ENCODE measurements around the gene IL32.
A peak's percentile ranks its signal among the peaks of the same experiment; 100 is the strongest.

Gene IL32

DNA sequence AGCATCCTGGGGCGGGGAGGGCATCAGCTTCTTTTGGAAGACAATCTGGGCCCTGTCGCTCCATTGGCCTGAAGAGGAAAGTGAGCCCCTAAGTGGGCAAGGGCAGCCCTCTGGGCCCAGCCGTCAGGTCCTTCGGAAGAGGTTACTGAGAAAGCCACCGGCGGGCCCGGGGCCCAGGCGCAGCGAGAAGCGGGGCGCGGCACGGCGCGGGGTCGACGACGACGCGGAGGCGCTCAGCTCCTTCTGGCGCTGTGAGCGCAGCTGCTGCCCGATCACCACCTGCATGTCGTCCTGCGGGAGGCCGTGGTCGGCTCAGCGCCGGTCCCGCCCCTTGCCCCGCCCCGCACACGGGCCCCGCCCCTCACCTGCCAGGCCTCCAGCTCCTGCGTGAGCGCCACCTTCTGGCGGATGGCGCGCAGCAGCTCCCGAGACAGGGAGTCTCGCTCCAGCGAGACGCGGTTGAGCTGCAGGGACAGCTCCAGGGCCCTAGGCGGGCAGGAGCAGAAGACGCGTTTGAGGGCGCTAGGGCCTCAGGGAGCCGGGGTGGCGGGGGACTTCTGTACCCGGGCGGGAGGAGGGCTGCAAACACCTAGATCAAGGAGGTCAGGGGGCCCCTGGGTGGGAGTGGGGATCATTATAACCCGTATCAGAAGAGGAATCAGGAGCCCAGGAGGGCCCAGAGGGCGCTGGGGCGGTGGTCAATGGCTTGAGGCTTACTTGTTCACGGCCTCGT lies 37.3 kb upstream of the IL32 start:
- peaks cover 18% of the 10 kb centered on the region for H3K4me1 ChIP-seq (ENCODE audit: control insufficient read depth, insufficient read depth, low read depth, low read length)
- no peak overlapping the region for H3K4ac ChIP-seq (ENCODE audit: low read depth in 1 of 2, low read length in 2 of 2)
- no peak overlapping the region for H2AK5ac ChIP-seq (ENCODE audit: low read length, severe bottlenecking)
- peaks cover 4% of the 10 kb centered on the region for H3K79me1 ChIP-seq (replicated peaks; ENCODE audit: low read length, poor library complexity, severe bottlenecking)
- no peak overlapping the region for H3K23ac ChIP-seq (ENCODE audit: low read length in 2 of 2)
- H3K18ac ChIP-seq (ENCODE audit: low read depth in 1 of 2, low read length in 2 of 2), result peak overlapping the region in 1 of 2 experiments; percentile 14
- no peak overlapping the region for H4K8ac ChIP-seq (ENCODE audit: low read length)
- H3K4me3 ChIP-seq (ENCODE audit: insufficient read depth in 1 of 2, low read depth in 1 of 2, low read length in 2 of 2), result peak overlapping the region in 1 of 2 experiments; percentile 22
- H3K9ac ChIP-seq (ENCODE audit: low read length), result no peak overlapping the region
- H3K9me3 ChIP-seq (ENCODE audit: control insufficient read depth, low read length), result no peaks in the 10 kb centered on the region
- H3K27ac ChIP-seq (ENCODE audit: low read length, poor library complexity, severe bottlenecking), result no peak overlapping the region
- peaks cover 24 to 40% of the 10 kb centered on the region in 2 experiments for H3K36me3 ChIP-seq (ENCODE audit: control insufficient read depth in 1 of 2, insufficient read depth in 2 of 2, low read depth in 1 of 2, low read length in 2 of 2)
- peak; percentile 69 for DNase-seq
- H3K14ac ChIP-seq (ENCODE audit: low read length in 2 of 2), result no peak overlapping the region
- peaks cover 10 to 36% of the 10 kb centered on the region in 2 experiments for H3K27me3 ChIP-seq (ENCODE audit: control insufficient read depth in 1 of 2, insufficient read depth in 1 of 2, low read length in 2 of 2)
- H2BK15ac ChIP-seq (ENCODE audit: low read depth, poor library complexity, severe bottlenecking), result no peak overlapping the region
- H3K4me2 ChIP-seq (ENCODE audit: low read length, poor library complexity, severe bottlenecking), result peak overlapping the region; percentile 57
- 11% methylated on average over 58 of the region's 58 CpGs for WGBS
- no peak overlapping the region for H2BK5ac ChIP-seq (ENCODE audit: low read depth, low read length, poor library complexity, severe bottlenecking)
- no peak overlapping the region for H4K91ac ChIP-seq (ENCODE audit: low read length)
- H2BK120ac ChIP-seq (ENCODE audit: low read depth, low read length), result no peak overlapping the region
- H2BK12ac ChIP-seq (ENCODE audit: low read length in 2 of 2), result no peak overlapping the region
- H2AFZ ChIP-seq (ENCODE audit: low read depth, low read length), result no peak overlapping the region

DNA sequence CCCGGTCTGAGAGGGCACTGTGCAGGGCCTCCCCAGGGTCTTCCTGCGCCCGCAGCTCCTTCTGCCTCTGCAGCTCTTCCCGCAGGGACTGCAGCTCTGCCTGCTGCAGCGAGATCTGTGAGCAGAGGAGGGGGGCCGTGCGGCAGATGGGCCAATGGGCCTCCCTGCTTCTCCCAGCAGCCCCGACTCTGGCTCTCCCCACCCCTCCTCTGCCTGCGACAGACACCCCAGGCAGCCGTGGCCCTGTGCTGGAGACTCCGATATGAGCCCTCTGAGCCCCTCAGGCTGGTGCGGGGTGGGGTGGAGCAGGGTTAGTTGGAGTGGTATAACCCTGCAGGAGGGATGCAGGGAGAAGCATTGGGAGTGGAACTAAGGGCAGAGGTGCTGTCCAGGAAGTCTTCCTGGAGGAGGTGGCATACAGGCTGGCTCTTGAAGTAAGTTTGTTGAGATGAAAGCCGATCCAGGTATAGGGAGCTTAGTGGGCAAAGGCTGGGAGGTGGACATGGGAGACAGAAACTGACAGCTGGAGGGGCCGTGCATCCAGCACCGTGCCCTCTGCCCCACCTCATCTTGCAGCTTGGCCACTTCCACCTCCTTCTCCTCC lies 36.6 kb upstream of the IL32 start:
- H2BK5ac ChIP-seq (ENCODE audit: low read depth, low read length, poor library complexity, severe bottlenecking), result no peak overlapping the region
- H3K14ac ChIP-seq (ENCODE audit: low read length in 2 of 2), result no peak overlapping the region
- H2BK15ac ChIP-seq (ENCODE audit: low read depth, poor library complexity, severe bottlenecking), result no peak overlapping the region
- no peak overlapping the region for H3K4me2 ChIP-seq (ENCODE audit: low read length, poor library complexity, severe bottlenecking)
- H2BK12ac ChIP-seq (ENCODE audit: low read length in 2 of 2), result no peak overlapping the region
- DNase-seq, result no peak
- no peak overlapping the region for H2BK120ac ChIP-seq (ENCODE audit: low read depth, low read length)
- no peak overlapping the region for H3K27ac ChIP-seq (ENCODE audit: low read length, poor library complexity, severe bottlenecking)
- peak overlapping the region; percentile 38 for H3K9ac ChIP-seq (ENCODE audit: low read length)
- peaks cover 16 to 42% of the 10 kb centered on the region in 2 experiments for H3K27me3 ChIP-seq (ENCODE audit: control insufficient read depth in 1 of 2, insufficient read depth in 1 of 2, low read length in 2 of 2)
- H3K9me3 ChIP-seq (ENCODE audit: control insufficient read depth, low read length), result no peaks in the 10 kb centered on the region
- H4K91ac ChIP-seq (ENCODE audit: low read length), result no peak overlapping the region
- H4K8ac ChIP-seq (ENCODE audit: low read length), result no peak overlapping the region
- H3K4ac ChIP-seq (ENCODE audit: low read depth in 1 of 2, low read length in 2 of 2), result no peak overlapping the region
- H2AFZ ChIP-seq (ENCODE audit: low read depth, low read length), result no peak overlapping the region
- no peak overlapping the region for H2AK5ac ChIP-seq (ENCODE audit: low read length, severe bottlenecking)
- peaks cover 24 to 34% of the 10 kb centered on the region in 2 experiments for H3K36me3 ChIP-seq (ENCODE audit: control insufficient read depth in 1 of 2, insufficient read depth in 2 of 2, low read depth in 1 of 2, low read length in 2 of 2)
- peaks cover 4% of the 10 kb centered on the region for H3K79me1 ChIP-seq (replicated peaks; ENCODE audit: low read length, poor library complexity, severe bottlenecking)
- WGBS, result 80% methylated on average over 13 of the region's 15 CpGs
- peaks cover 11% of the 10 kb centered on the region for H3K4me1 ChIP-seq (ENCODE audit: control insufficient read depth, insufficient read depth, low read depth, low read length)
- peak overlapping the region in 1 of 2 experiments; percentile 67 for H3K4me3 ChIP-seq (ENCODE audit: insufficient read depth in 1 of 2, low read depth in 1 of 2, low read length in 2 of 2)
- H3K23ac ChIP-seq (ENCODE audit: low read length in 2 of 2), result no peak overlapping the region
- peak overlapping the region in 1 of 2 experiments; percentile 14 for H3K18ac ChIP-seq (ENCODE audit: low read depth in 1 of 2, low read length in 2 of 2)

DNA sequence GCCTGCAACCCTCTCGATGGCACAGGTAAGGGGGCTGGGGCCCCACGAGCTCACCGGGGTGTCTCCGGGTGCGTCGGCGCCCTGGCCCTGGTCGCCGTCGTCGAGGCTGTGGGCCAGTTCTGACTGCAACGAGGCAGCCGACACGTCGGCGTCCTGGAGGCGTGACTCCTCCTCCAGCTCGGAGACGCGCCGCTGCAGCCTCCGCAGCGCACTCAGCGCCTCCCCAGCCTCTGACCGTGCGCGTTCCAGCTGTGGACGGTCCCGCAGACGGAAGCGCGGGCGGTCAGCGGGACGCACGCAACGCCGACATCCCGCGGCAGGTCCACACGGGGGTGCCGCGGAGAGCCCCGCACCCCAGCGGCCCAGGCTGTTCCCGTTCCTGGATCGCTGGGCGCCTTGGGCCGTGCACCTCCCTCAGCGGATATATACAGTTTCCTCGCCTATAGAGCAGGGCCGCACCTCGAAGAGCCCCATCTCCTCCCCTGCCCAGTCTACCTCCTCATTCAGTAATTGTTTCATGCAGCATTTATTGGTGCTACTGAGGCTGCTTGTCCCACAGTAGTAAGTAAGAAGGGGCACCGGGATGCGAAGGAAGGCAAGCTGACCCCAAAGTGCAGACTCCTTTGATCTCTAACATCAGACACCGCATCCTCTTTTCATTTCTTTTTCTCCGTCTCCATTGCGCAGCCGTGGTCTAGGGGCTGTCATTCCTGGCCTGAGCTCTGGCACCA lies 35.8 kb upstream of the IL32 start:
- Histone ChIP-seq H2AK5ac (ENCODE audit: low read length, severe bottlenecking) (no peak overlapping the region), H3K79me1 (replicated peaks; ENCODE audit: low read length, poor library complexity, severe bottlenecking) (peaks cover 4% of the 10 kb centered on the region), H3K36me3 (ENCODE audit: control insufficient read depth in 1 of 2, insufficient read depth in 2 of 2, low read depth in 1 of 2, low read length in 2 of 2) (peaks cover 24 to 34% of the 10 kb centered on the region in 2 experiments), H4K8ac (ENCODE audit: low read length) (no peak overlapping the region), H2BK5ac (ENCODE audit: low read depth, low read length, poor library complexity, severe bottlenecking) (no peak overlapping the region), H4K91ac (ENCODE audit: low read length) (no peak overlapping the region), H3K27ac (ENCODE audit: low read length, poor library complexity, severe bottlenecking) (no peak overlapping the region), H3K4ac (ENCODE audit: low read depth in 1 of 2, low read length in 2 of 2) (no peak overlapping the region), H2BK120ac (ENCODE audit: low read depth, low read length) (no peak overlapping the region), H2AFZ (ENCODE audit: low read depth, low read length) (no peak overlapping the region), H3K27me3 (ENCODE audit: control insufficient read depth in 1 of 2, insufficient read depth in 1 of 2, low read length in 2 of 2) (peaks cover 24 to 51% of the 10 kb centered on the region in 2 experiments), H3K23ac (ENCODE audit: low read length in 2 of 2) (no peak overlapping the region), H3K4me2 (ENCODE audit: low read length, poor library complexity, severe bottlenecking) (no peak overlapping the region), H3K18ac (ENCODE audit: low read depth in 1 of 2, low read length in 2 of 2) (no peak overlapping the region), H2BK12ac (ENCODE audit: low read length in 2 of 2) (no peak overlapping the region), H2BK15ac (ENCODE audit: low read depth, poor library complexity, severe bottlenecking) (peak overlapping the region; percentile 9), H3K14ac (ENCODE audit: low read length in 2 of 2) (no peak overlapping the region), H3K9me3 (ENCODE audit: control insufficient read depth, low read length) (no peaks in the 10 kb centered on the region), H3K4me3 (ENCODE audit: insufficient read depth in 1 of 2, low read depth in 1 of 2, low read length in 2 of 2) (peak overlapping the region in 1 of 2 experiments; percentile 67), H3K9ac (ENCODE audit: low read length) (peak overlapping the region; percentile 38), H3K4me1 (ENCODE audit: control insufficient read depth, insufficient read depth, low read depth, low read length) (peaks cover 11% of the 10 kb centered on the region)
- WGBS, result 90% methylated on average over 59 of the region's 59 CpGs
- no peak for DNase-seq
